Measurements from ENCODE around the gene ARMCX5.
A peak's percentile ranks its signal among the peaks of the same experiment; 100 is the strongest.

Gene ARMCX5

DNA sequence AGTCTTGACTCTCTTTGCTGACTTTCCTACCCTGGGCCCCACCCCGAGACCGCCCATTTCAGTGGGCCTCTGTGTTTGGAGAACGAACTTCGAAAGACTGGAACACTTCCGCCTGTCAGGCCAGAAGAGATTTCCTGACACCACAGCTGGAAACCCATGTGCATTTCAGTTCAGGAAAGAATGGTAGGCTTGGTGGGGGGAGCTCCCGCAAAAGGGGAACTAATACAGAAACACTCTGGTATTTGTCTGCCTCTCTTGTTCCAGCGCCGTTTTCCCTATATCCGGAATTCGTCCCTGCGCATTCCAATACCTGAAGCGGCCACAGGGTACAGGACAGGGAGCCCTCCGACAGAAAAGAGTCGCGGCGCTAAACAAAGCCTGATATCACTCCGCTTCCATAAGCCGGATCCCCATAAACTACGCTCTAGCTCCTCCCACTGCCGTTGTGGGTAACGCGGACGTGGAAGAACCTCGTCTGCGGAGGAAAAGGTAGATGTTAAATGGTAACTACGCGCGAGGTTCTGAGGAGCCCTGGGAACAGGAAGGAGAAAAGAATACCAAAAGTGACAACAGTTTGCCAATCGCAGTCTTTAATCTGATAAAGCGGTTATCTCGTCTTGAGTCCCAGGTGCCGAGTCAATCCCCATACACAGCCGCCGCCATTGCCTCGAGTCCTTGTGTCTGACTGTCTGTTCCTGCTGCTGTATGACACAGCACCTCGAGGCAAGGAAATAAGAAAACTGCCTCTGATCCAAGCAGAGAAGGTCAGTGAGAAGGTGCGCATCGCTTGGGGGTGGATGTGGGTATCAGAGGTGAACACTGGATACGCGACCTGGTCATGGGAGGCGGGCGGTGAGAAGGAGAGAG is at the start of gene ARMCX5:
Gene ARMCX5, plus strand, starts transcription at position 432 of the 867 bp plus-strand sequence. CDS start 2,627 bp downstream, outside the sequence.
- peak; percentile 74 for DNase-seq (ENCODE audit: low spot score)

DNA sequence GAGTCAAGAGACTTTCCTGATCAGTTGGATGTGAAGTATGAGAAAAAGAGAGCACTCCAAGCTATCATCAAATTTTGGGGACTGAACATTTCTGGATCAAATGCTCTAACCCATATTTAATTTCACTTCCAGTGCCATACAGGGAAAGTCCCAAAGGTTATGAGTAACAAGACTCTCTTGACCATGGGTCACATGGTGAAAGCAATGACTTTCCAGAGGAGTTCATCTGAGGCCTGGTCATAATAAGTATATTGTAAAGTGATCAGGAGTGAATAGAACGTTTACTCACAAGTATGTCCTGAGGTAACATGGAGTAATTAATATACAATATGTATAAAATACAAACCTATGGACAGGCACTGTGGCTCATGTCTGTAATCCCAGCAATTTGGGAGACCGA is 40.7 kb upstream of the ARMCX5 start:
- DNase-seq (ENCODE audit: low spot score), result no peak

DNA sequence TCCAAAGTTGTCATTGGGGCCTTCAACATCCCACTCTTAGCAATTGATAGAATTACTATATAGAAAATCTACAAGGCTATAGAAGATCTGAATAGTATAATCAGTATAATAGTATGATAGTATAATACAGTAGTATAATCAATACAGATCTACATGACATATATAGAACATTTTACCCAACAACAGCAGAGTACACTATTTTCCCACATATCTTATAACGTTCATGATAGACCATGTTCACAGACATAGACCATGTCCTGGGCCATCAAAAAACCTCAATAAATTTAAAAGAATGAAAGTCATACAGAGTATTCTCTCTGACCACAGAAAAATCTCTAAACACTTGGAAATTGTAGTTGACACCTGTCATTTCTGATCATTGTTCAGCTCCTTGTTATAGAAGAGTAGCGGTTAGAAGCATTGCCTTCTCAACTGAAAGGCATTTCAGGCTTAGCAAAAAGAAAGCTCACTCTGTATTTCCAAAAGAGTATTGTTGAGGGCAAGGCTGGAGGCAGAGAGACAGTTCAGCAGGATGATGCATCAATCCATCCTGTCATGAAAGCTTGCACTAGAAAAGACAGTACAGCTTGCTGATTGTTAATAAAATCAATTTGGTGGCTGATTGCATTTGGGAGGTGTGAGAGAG is 38.8 kb upstream of the ARMCX5 start:
- DNase-seq (ENCODE audit: low spot score), result no peak

DNA sequence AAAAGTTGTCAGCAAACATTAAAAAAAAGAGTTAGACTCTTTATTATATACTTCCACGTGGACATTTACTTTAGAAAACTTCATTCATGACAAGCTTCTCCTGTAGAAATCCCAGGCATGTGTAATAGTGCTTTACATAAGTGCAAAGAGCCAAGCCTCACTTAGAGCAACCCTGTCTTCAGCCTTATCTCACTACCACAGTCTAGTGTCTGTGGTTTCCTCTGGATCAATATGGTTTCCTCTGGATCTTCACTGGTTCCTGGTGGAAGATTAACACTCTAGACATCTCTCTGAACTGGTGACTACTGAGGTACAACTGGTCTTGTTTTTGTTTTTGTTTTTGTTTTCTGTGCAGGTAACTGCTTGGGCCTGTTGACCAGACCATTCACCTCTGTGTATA is 18.4 kb upstream of the ARMCX5 start:
- no peak for DNase-seq (ENCODE audit: low spot score)

DNA sequence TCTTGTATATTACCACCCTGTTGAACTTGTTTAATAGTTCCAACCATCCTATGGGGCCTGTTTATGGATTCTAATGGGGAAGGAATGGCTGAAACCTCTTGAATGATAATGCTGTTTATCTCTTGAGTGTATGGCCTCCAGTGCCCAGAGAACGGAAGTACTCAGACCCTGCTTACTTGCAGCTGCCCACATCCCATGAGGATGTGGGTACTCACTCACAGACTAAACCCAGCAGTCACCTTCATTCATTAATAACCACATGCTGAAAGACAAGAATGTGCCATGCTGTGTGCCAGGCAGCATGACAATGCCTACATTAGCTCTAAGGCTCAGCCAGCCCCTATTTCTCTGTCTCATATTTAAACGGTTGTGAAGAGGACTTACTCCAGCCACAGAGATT is 5.9 kb upstream of the ARMCX5 start:
- DNase-seq (ENCODE audit: low spot score), result no peak

DNA sequence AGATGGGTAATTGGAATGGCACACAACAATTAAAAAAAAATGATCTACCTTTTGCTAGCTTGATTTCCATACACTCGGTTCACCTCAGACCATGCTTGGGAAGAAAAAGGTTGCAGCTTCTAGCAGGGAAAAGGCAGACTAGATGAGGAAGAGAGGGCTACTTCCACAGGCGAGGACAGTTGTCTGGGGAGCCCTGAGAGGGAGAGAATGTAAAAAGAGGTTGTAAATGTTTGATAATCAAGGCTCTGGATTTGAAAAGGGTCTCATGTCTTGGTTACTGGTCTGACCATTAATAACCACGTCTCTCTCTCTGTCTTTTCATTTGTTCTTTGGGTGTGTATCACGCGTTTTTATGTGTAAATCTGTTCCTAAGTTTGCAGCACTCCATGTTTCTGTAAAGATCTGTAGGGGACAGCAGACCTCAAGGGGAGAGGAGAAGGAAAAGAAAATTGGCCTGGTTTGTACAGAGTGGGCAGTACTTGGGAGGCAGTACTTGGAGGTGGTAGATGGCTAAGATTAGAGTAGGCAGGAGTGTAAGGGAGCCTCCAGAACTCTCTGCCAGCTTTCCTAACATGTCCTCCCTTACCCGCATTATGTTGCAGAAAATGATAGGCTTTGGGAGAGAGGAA is 750 bp downstream of the ARMCX5 start:
- no peak for DNase-seq (ENCODE audit: low spot score)

DNA sequence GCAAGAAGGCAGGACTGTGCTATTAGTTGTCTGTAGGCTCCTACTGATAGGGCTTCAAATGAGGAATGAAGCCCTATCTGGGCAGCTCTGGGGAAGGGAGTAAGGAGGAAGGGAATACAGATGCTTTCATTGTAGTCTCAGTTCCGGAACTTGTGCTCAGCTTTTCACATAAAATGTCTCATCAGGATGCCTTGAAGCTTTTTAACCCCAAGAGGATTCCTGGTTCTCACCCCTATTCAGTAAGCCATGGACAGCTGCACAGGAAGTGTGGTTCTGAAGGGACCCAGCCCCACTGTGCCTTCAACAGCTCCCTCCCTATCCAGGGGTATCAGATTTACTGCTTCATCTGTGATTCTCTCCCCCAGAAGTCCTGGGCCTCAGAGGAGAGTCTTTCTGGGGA is 5.0 kb downstream of the ARMCX5 start:
- peak; percentile 28 for DNase-seq (ENCODE audit: low spot score)

DNA sequence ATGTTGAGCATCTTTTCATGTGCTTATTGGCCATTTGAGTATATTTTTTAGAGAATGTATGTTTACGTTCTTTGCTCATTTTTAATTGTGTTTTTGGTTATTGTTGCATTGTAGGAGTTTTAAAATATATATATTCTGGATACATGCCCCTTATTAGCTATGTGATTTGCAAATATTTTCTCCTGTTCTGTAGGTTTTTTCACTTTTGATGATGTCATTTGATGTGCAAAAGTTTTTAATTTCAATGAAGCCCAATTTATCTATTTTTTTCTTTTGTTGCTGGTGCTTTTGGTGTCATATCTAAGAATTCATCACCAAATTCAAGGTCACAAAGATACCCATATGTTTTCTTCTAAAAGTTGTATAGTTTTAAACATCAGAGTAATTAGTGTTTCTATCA is 6.8 kb downstream of the ARMCX5 start:
- DNase-seq (ENCODE audit: low spot score), result no peak

DNA sequence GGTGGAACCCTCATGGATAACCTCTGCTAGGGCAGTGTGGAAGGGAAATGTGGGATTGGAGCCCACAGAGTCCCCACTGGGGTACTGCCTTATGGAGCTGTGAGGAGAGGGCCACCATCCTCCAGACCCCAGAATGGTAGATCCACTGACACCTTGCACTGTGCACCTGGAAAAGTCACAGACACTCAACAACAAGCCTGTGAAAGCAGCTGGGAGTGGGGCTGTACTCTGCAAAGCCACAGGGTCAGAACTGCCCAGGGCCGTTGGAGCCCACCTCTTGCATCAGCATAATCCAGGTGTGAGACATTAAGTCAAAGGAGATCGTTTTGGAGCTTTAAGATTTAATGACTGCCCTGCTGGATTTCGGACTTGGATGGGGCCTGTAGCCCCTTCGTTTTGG is 11.6 kb downstream of the ARMCX5 start:
- no peak for DNase-seq (ENCODE audit: low spot score)

DNA sequence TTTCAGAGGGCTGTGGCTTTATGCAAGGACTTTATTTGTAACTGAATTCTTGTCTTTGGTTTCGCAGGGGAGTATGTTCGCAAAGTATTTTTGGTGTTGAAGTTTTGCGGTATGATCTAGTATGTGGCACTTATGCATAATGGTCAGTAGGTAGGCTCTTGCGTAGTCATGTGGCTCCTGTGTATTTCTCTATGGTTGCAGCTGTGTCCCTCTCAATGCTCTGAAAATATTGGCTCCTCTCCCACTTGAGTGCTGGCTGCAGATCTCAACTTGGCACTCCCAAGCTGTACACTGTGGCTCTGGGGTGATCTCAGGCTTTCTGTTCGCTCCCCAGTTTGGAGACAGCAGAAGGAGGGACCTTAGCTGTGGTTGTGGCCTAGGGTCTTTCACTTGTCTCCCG is 24.8 kb downstream of the ARMCX5 start:
- DNase-seq (ENCODE audit: low spot score), result no peak

DNA sequence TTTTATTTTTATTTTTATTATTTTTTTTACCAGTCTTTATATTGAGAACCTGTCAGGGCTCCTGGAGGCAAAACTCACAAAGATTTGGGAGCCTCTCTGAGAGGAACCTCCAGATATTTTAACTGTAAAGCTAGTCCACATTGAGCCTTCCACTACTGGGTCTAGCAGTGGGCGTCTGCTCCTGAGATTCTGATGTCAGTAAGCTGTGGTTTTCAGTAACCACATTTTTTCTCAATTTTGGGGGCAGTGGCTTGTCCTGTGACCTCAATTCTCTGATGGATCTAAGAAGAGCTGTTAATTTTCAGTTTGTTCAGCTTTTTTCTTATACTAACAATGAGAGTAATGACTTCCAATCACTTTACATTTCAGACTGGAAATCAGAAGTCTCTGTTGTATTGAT is 28.3 kb downstream of the ARMCX5 start:
- no peak for DNase-seq (ENCODE audit: low spot score)

DNA sequence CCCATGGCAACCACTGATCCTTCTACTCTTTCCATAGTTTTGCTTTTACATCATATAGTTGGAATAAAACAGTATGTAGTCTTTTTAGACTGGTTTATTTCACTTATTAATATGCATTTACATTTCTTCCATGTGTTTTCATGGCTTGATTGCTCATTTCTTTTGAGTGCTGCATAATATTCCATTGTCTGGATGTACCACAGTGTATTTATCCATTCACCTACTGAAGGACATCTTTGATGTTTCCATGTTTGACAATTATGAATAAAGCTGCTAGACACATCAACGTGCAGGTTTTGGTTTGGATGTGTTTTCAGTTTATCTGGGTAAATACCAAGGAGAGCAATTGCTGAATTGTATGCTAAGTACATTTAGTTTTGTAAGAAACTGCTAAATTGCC is 38.2 kb downstream of the ARMCX5 start:
- DNase-seq (ENCODE audit: low spot score), result no peak

DNA sequence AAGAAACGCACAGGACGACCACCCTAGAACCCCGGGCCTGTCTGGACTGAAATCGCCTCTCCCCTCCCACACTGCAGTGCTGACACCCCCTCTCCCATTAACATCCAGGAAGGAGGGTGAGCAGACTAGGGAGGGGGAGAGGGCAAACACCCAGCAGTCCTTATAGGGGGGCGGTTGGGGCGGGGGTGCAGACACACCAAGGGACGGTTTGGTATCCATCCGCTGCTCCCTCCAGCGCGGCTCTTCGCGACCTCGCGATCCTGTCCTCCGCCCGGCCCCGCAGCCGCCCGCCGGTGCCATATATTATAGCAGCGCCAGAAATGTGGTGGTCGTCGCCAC is 51.6 kb downstream of the ARMCX5 start:
- no peak for DNase-seq (ENCODE audit: low spot score)

DNA sequence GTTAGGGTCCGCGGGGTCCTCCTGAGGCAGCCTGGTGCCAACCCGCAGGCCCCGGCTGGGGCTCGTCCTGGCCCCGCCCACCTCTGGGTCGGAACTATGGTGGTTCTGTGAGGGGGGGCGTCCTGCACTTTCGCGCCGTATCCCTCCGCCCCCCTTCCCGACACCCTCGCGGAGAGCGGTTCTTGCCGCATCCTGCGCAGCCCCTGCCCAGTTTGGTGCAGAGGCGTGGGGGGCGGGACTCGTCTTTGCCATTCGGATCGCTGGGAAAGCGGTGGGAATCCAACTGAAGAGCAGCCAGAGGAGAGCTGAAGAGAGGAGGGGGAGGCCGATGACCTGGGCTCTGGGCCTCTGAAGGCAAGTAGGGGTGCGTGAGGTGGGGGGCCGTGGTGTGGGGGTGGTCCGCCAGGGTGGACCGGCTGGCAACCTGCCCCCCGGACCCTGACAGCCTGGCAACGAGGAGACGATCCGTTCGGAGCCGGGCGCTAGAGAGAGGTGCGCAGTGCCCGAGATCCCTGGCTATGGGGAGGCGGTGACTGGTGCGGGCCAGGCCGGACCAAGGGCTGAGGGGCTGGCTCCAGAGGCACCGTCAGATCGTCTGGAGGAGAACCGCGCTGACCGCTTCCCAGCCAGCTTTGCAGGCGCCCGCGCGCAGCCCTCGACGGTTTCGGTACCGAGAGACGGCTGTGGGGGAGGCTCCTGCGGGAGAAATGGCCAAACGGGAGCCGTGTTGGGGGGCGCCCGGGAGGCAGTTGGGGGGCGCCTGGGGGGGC is 52.1 kb downstream of the ARMCX5 start, which contains the start of gene GPRASP1:
Gene GPRASP1, plus strand, starts transcription at position 242 of the 770 bp plus-strand sequence. CDS start 2,431 bp downstream, outside the sequence.
- DNase-seq (ENCODE audit: low spot score), result no peak

DNA sequence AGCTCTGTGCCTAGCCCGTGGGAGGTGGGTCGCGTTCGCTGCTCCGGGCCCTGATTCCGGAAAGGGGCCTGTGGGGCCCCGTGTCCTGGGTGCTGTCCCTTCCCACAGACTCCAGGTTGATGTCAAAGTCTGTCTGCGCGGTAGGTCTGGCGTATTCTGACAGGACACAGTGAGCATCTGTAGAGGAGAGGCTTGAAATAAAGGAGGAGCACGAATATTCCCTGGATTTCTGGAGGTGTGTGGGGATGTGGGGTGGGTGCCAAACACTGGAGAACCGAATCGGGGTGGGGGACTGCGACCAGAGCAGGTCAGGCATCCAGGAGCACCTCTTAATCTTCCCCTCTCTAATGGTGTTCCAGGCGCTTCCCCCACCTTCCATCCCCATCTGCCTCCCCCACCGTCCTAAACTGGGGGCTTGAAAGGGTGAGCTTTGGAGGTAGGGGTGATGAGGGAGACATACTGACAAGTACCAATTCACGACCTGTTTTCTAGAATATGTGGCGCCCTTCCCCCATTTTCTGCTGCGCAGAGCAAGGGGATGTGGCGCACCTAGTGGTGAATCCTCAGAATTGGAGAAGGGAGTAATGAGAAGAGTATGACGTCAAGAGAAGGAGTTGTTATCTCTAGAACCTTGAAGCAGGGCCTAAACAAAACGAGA is 52.8 kb downstream of the ARMCX5 start:
- no peak for DNase-seq (ENCODE audit: low spot score)

Data from D341Med (cell line).